Aorta (tissue), 5 donors: ENCODE data around the gene E2F1. TPM values are rescaled to one million over a fixed set of nuclear protein-coding genes. Genes with fewer than 3 reads are reported as not detected.
"Not testable (repeated sequence)": the region's sequence is repeated elsewhere in the genome, so short reads cannot be mapped to it uniquely, and the experiment has no call there.

Experiments used
- ATAC-seq: fragments of 200-7000 bp; cut with Tn5 transposase; one replicate; pipeline ENCODE4 v1.9.1; 2022; ENCODE audit warnings: moderate library complexity; ENCODE audit not compliant: low FRiP score
- DNase-seq, 2 donors: peaks; one replicate each; pipeline ENCODE4 v3.0.0-alpha.2; 2020
- H3K27ac ChIP-seq, 2 donors: one replicate each; pipeline ENCODE4 v1.5.1; 2013; ENCODE audit warnings: low read length in 2 of 2, mild to moderate bottlenecking in 2 of 2, moderate library complexity in 2 of 2, control low read depth in 1 of 2, inconsistent platforms in 1 of 2, low read depth in 1 of 2
- H3K27me3 ChIP-seq, 2 donors: one replicate each; pipeline ENCODE4 v1.6.1; 2013; ENCODE audit warnings: control low read depth in 1 of 2, low read length in 1 of 2, mild to moderate bottlenecking in 1 of 2, moderate library complexity in 1 of 2; ENCODE audit not compliant: insufficient read depth in 2 of 2, control insufficient read depth in 1 of 2
- H3K36me3 ChIP-seq, 2 donors: one replicate each; pipeline ENCODE4 v1.6.1; 2013; ENCODE audit warnings: control low read depth in 1 of 2, low read length in 1 of 2, mild to moderate bottlenecking in 1 of 2; ENCODE audit not compliant: insufficient read depth in 2 of 2, control insufficient read depth in 1 of 2
- H3K4me1 ChIP-seq, 2 donors: one replicate each; pipeline ENCODE4 v1.6.1; 2013; ENCODE audit warnings: low read length in 2 of 2, control low read depth in 1 of 2, mild to moderate bottlenecking in 1 of 2, moderate library complexity in 1 of 2; ENCODE audit not compliant: insufficient read depth in 2 of 2, control insufficient read depth in 1 of 2
- H3K4me3 ChIP-seq, 2 donors: one replicate each; pipeline ENCODE4 v1.5.1; 2013; ENCODE audit warnings: low read length in 2 of 2, control low read depth in 1 of 2, mild to moderate bottlenecking in 1 of 2
- H3K9me3 ChIP-seq: one replicate; pipeline ENCODE4 v1.6.1; 2013; ENCODE audit warnings: mild to moderate bottlenecking, low read length; ENCODE audit not compliant: control insufficient read depth
- WGBS, 2 donors: extraction: QIAGEN DNeasy Blood & Tissue Kit; methylation state at CpG; one replicate each; pipeline ENCODE4 v1.1.7; 2013; 5-methylcytosine and 5-hydroxymethylcytosine counted together
- intact Hi-C, 2 donors: fragments of 100-400 bp; cut with DNase I; formaldehyde crosslinking; loops; one replicate each; pipeline versions ENCODE4 v1.14.2 to v1.15.0; 2022
- polyA plus RNA-seq, 2 donors: library from polyadenylated mRNA; stranded (reverse); fragments of 200-250 nt; gene quantifications; one replicate each; pipeline ENCODE4 v1.2.3, GENCODE V29; 2013
- total RNA-seq, 2 donors: library from RNA; stranded (reverse); fragmentation: NEBNext Ultra II Directional; extraction: Animal tissue kit (Norgen Biotek cat#: 25700); gene quantifications; one replicate each; pipeline ENCODE4 v1.2.1, GENCODE V29; 2021
- donor health status: healthy with polysubstance abuse.
- donor health status: Bipolar disorder and iron deficiency.
- donor health status: DM: no; HTN: no; CAD: no.
- donor health status: DM: no; HTN: no; CAD: no.
- donor health status: DM: yes; HTN: yes; CAD: no.

Gene E2F1
- total and polyA plus RNA-seq, 4 donors, result 1.4 to 1.6 (median 1.6) TPM

GRCh38 chr20:33703498-33704137, 17.4 kb upstream of the E2F1 start:
- no peaks in the 10 kb centered on the region for H3K27me3 ChIP-seq
- H3K9me3 ChIP-seq, result no peaks in the 10 kb centered on the region
- H3K4me3 ChIP-seq, result no peak overlapping the region
- WGBS, 2 donors, result 84 to 92% methylated on average over 8 of the region's 8 CpGs
- H3K4me1 ChIP-seq, result no peaks in the 10 kb centered on the region
- DNase-seq (no peak), ATAC-seq (no peak)
- intact Hi-C loops, result no loop called here
- H3K27ac ChIP-seq, result no peak overlapping the region
- H3K36me3 ChIP-seq, result no peaks in the 10 kb centered on the region

- Histone ChIP-seq H3K9me3 (no peaks in the 10 kb centered on the region), H3K4me1 (no peaks in the 10 kb centered on the region), H3K4me3 (no peak overlapping the region), H3K27ac (no peak overlapping the region), H3K36me3 (no peaks in the 10 kb centered on the region), H3K27me3 (no peaks in the 10 kb centered on the region)
- 36 to 52% methylated on average over 5 of the region's 5 CpGs for WGBS, 2 donors
- no peak for ATAC-seq
- intact Hi-C loops, result no loop called here
- DNase-seq, result no peak
Measured at GRCh38 chr20:33702861-33703260, 16.7 kb upstream of the E2F1 start.

- WGBS, 2 donors, result 86 to 90% methylated on average over 16 to 27 of the region's 27 CpGs
- no peaks in the 10 kb centered on the region for H3K27me3 ChIP-seq
- intact Hi-C loops, result no loop called here
- no peak overlapping the region for H3K4me3 ChIP-seq
- ATAC-seq (no peak), DNase-seq (no peak)
- no peak overlapping the region for H3K27ac ChIP-seq
- H3K4me1 ChIP-seq, result peaks cover 0 to 2% of the 10 kb centered on the region in 2 donors
- H3K9me3 ChIP-seq, result no peaks in the 10 kb centered on the region
- no peaks in the 10 kb centered on the region for H3K36me3 ChIP-seq
Measured at GRCh38 chr20:33701629-33702450, 15.7 kb upstream of the E2F1 start.

- 94 to 95% methylated on average over 42 to 45 of the region's 45 CpGs for WGBS, 2 donors
- intact Hi-C loops, H3K27ac ChIP-seq, H3K9me3 ChIP-seq, H3K4me3 ChIP-seq, DNase-seq, H3K4me1 ChIP-seq, H3K36me3 ChIP-seq, H3K27me3 ChIP-seq, ATAC-seq: not testable (repeated sequence)
Measured at GRCh38 chr20:33700696-33701441, 14.7 kb upstream of the E2F1 start.

GRCh38 chr20:33698966-33699365, 12.8 kb upstream of the E2F1 start:
- H3K27me3 ChIP-seq, H3K9me3 ChIP-seq, H3K4me3 ChIP-seq, H3K4me1 ChIP-seq, intact Hi-C loops, H3K36me3 ChIP-seq, DNase-seq, H3K27ac ChIP-seq, ATAC-seq: not testable (repeated sequence)
- 91 to 92% methylated on average over 17 to 21 of the region's 27 CpGs for WGBS, 2 donors

GRCh38 chr20:33697129-33697528, 10.9 kb upstream of the E2F1 start:
- Histone ChIP-seq H3K27me3 (no peaks in the 10 kb centered on the region), H3K36me3 (no peaks in the 10 kb centered on the region), H3K4me3 (no peak overlapping the region), H3K4me1 (peaks cover 0 to 2% of the 10 kb centered on the region in 2 donors), H3K9me3 (no peaks in the 10 kb centered on the region), H3K27ac (no peak overlapping the region)
- 26 to 35% methylated on average over 8 of the region's 8 CpGs for WGBS, 2 donors
- intact Hi-C loops, result no loop called here
- DNase-seq (peak; percentile 86 to 87), ATAC-seq (peak; percentile 84)

GRCh38 chr20:33696448-33696847, 10.3 kb upstream of the E2F1 start:
- intact Hi-C loops, result no loop called here
- Histone ChIP-seq H3K36me3 (no peaks in the 10 kb centered on the region), H3K4me1 (peaks cover 0 to 2% of the 10 kb centered on the region in 2 donors), H3K27ac (no peak overlapping the region), H3K4me3 (no peak overlapping the region), H3K27me3 (no peaks in the 10 kb centered on the region), H3K9me3 (no peaks in the 10 kb centered on the region)
- DNase-seq (no peak), ATAC-seq (no peak)
- WGBS, 2 donors, result 91 to 92% methylated on average over 4 of the region's 4 CpGs

GRCh38 chr20:33694639-33695012, 8.4 kb upstream of the E2F1 start:
- peaks cover 0 to 2% of the 10 kb centered on the region in 2 donors for H3K4me1 ChIP-seq
- no peak overlapping the region for H3K4me3 ChIP-seq
- H3K27me3 ChIP-seq, result no peaks in the 10 kb centered on the region
- ATAC-seq (no peak), DNase-seq (no peak)
- H3K36me3 ChIP-seq, result no peaks in the 10 kb centered on the region
- intact Hi-C loops, result no loop called here
- 11 to 15% methylated on average over 6 of the region's 6 CpGs for WGBS, 2 donors
- H3K9me3 ChIP-seq, result no peaks in the 10 kb centered on the region
- H3K27ac ChIP-seq, result peak overlapping the region in 1 of 2 donors; percentile 73
